Ovary (tissue), 9 donors: ENCODE results near the gene MYRIP. TPM values are rescaled to one million over a fixed set of nuclear protein-coding genes. Genes with fewer than 3 reads are reported as not detected.

Source experiments
- DNase-seq, 5 donors: peaks; one replicate each; pipeline ENCODE4 v3.0.0-alpha.2; 2019 to 2020
- H3K27ac ChIP-seq, 2 donors: fragments of 200-600 bp; one replicate each; pipeline versions ENCODE4 v1.5.1 to v1.8.0; 2019 to 2022
- H3K27me3 ChIP-seq: fragments of 200-600 bp; one replicate; pipeline ENCODE4 v1.8.0; 2022
- H3K36me3 ChIP-seq: fragments of 200-600 bp; sonication (generic); one replicate; pipeline ENCODE4 v1.5.1; 2019
- H3K4me1 ChIP-seq: one replicate; pipeline ENCODE4 v1.8.1; 2013; ENCODE audit warnings: mild to moderate bottlenecking, moderate library complexity; ENCODE audit not compliant: insufficient read depth
- H3K4me3 ChIP-seq: fragments of 200-600 bp; sonication (generic); one replicate; pipeline ENCODE4 v1.5.1; 2017
- H3K9me3 ChIP-seq, 2 donors: fragments of 200-600 bp in 1 of 2; sonication (generic) in 1 of 2; one replicate each; pipeline versions ENCODE4 v1.5.1 to v1.8.1; 2013 to 2019; ENCODE audit warnings: mild to moderate bottlenecking in 1 of 2, moderate library complexity in 1 of 2
- EP300 ChIP-seq: sonication (generic); formaldehyde crosslinking; IDR thresholded peaks from one replicate; pipeline ENCODE4 v1.6.1; 2017; ENCODE audit warnings: antibody characterized with exemption
- POLR2A ChIP-seq: fragments of 450-650 bp; IDR thresholded peaks from one replicate; pipeline ENCODE4 v1.6.1; 2017; ENCODE audit warnings: antibody characterized with exemption, mild to moderate bottlenecking, moderate library complexity
- WGBS, 3 donors: extraction: QIAGEN DNeasy Blood & Tissue Kit in 1 of 3; methylation state at CpG; one replicate each; pipeline versions ENCODE4 v1.1.5 to v1.1.7; 2013 to 2017; 5-methylcytosine and 5-hydroxymethylcytosine counted together
- intact Hi-C, 4 donors: fragments of 100-400 bp; cut with DNase I; formaldehyde crosslinking; loops; one replicate each; pipeline versions ENCODE4 v1.11.0 to v1.15.1; 2022 to 2023
- polyA plus RNA-seq, 2 donors: library from polyadenylated mRNA; stranded (reverse); fragments of 200-250 nt in 1 of 2; fragments of 350-450 nt in 1 of 2; fragmentation: Illumina TruSeq in 1 of 2; extraction: RNeasy Lipid Tissue Mini Kit (QIAGEN cat#74804) in 1 of 2; gene quantifications; one replicate each; pipeline ENCODE4 v1.2.3, GENCODE V29; 2013 to 2014
- total RNA-seq, 7 donors: library from RNA; depleted of rRNA in 2 of 7; stranded (reverse); fragments of >200 nt in 2 of 7; fragmentation: NEBNext Ultra II Directional in 3 of 7; extraction: Animal tissue kit (Norgen Biotek cat#: 25700) in 3 of 7; gene quantifications; one replicate each; pipeline versions ENCODE4 v1.1.0 to v1.2.4, GENCODE V29; 2016 to 2023
- TF ChIP-seq, protein P1 (sequence below), 3 donors: fragments of 450-650 bp in 2 of 3; fragments of 200-600 bp in 1 of 3; IDR thresholded peaks; one replicate each; pipeline versions ENCODE4 v1.5.1 to v1.8.0; 2016 to 2022; ENCODE audit warnings: antibody characterized with exemption in 3 of 3, mild to moderate bottlenecking in 1 of 3
- donor health status: DM: no; HTN: no; CAD: no; lungs with moderate emphysema.
- donor health status: DM: no; HTN: no; CAD: no.
- donor health status: Bipolar disorder and iron deficiency.
- donor health status: DM: yes; HTN: yes; CAD: no.
- donor health status: DM: no; HTN: no; CAD: no.
- donor health status: DM: yes; HTN: yes; CAD: no.

The MYRIP gene
- total and polyA plus RNA-seq, 9 donors, result 2.8 to 8.4 (median 4.5) TPM

DNA sequence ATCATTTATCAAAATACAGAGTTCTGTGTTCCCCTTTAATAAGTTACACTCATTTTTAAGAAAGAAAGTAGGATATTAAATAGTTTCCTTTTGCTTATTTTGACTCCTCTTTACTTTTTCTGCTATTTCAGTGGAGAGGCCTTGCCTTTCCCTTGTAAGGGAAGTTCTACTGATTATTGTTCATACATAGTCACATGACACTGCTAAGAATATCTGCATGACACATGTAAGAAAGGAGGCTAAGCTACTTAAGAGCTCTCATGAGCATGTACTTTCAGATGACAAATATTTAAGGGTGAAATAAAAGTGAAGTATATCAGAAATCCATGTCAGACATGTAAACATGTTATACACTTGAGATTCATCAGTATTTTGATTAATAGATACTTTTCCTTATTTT lies 39.0 kb downstream of the MYRIP start:
- DNase-seq, result no peak
- Histone ChIP-seq H3K9me3 (no peaks in the 10 kb centered on the region), H3K27ac (no peak overlapping the region), H3K4me1 (peaks cover 1% of the 10 kb centered on the region), H3K36me3 (no peaks in the 10 kb centered on the region), H3K4me3 (no peak overlapping the region), H3K27me3 (no peaks in the 10 kb centered on the region)
- intact Hi-C loops, result no loop called here
- TF ChIP-seq, protein P1, sequence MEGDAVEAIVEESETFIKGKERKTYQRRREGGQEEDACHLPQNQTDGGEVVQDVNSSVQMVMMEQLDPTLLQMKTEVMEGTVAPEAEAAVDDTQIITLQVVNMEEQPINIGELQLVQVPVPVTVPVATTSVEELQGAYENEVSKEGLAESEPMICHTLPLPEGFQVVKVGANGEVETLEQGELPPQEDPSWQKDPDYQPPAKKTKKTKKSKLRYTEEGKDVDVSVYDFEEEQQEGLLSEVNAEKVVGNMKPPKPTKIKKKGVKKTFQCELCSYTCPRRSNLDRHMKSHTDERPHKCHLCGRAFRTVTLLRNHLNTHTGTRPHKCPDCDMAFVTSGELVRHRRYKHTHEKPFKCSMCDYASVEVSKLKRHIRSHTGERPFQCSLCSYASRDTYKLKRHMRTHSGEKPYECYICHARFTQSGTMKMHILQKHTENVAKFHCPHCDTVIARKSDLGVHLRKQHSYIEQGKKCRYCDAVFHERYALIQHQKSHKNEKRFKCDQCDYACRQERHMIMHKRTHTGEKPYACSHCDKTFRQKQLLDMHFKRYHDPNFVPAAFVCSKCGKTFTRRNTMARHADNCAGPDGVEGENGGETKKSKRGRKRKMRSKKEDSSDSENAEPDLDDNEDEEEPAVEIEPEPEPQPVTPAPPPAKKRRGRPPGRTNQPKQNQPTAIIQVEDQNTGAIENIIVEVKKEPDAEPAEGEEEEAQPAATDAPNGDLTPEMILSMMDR (IDR thresholded peaks at IDR 0.05), result no peak
- TF ChIP-seq EP300, result no peak
- no peak for TF ChIP-seq POLR2A

DNA sequence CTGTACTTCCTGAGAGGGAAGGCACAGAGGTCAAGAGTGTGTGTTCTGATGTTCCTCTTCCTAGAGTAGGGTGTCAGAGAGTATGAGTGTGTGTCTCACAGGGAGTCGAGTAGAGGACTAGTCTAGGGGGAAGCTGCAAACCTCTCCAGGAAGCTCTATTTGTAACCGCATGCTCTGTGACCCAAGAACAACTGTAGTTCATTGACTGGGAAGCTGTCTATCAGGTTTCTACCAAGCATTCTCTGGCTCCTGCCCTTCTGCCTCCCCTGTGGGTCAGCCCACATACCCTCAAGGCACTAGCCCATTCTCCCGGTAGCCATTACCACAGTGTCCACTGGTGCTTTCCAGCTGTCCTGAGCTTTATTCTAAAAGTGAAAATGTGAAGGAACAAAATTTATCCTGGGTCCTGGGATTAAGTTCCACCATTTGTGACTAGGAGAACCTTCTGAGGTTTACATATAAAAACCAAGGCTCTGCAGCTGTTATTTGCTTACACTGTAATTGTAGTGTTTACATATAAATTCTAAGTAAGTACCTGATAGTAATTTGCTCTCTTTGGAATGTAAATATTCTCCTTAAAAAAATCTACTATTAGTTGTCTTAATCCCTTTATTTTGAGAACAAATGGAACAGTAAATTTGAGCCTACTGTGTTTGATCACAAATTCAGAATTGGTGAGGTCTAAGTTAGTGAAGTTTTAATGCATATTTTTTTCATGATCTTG lies 40.7 kb downstream of the MYRIP start:
- DNase-seq, result no peak
- Histone ChIP-seq H3K4me3 (no peak overlapping the region), H3K4me1 (peaks cover 1% of the 10 kb centered on the region), H3K36me3 (no peaks in the 10 kb centered on the region), H3K27ac (no peak overlapping the region), H3K27me3 (no peaks in the 10 kb centered on the region), H3K9me3 (no peaks in the 10 kb centered on the region)
- WGBS, 3 donors, result 65 to 67% (median 67%) methylated on average over 3 of the region's 3 CpGs
- intact Hi-C loops, result no loop called here
- TF ChIP-seq, protein P1 (IDR thresholded peaks at IDR 0.05), result no peak
- TF ChIP-seq POLR2A, result no peak
- no peak for TF ChIP-seq EP300

DNA sequence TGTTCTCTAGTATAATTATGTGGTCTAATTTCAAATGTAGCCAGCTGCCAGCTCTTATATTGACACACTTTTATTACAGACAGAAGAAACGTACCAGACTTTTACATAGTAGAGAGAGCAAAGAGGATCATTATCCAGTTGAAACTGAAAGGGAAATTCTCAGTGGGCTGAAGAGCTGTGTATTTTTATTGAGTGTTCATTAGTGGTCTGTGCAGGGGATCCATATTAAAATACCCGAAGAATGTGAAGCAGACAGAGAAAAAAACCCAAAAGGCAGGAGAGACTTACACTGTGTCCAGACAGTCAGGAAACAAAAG lies 41.3 kb downstream of the MYRIP start:
- no peak for TF ChIP-seq POLR2A
- no peak for TF ChIP-seq EP300
- TF ChIP-seq, protein P1 (IDR thresholded peaks at IDR 0.05), result no peak
- intact Hi-C loops, result no loop called here
- H3K27ac ChIP-seq, result no peak overlapping the region

DNA sequence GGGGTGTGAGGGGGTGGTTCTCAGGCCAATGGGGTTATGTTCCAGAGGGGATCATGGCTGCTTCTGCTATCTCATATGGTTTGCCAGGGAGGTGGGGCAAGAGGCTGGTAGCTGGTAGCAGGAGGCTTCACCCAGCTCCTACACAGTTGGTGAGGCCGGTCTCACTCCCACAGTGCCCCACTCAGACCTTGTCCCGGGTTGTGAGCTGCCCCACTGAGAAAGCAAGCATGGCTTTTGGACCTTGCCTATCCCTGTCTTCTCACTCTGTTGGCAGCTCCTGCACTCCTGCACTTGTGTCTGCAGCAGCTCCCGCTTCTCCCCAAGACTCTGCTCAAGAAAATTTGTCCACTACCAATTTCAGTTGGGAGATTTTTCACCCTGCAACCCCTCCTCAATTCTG lies 46.1 kb downstream of the MYRIP start:
- Histone ChIP-seq H3K27me3 (no peaks in the 10 kb centered on the region), H3K4me3 (no peak overlapping the region), H3K27ac (no peak overlapping the region), H3K4me1 (no peaks in the 10 kb centered on the region), H3K36me3 (no peaks in the 10 kb centered on the region), H3K9me3 (no peaks in the 10 kb centered on the region)
- intact Hi-C loops, result no loop called here
- WGBS, 3 donors, result 89 to 93% (median 92%) methylated on average over 3 of the region's 3 CpGs
- TF ChIP-seq POLR2A, result no peak
- TF ChIP-seq EP300, result no peak
- TF ChIP-seq, protein P1 (IDR thresholded peaks at IDR 0.05), result no peak
- DNase-seq, result no peak

More for the DNA sequence above, 41.3 kb downstream of the MYRIP start:
- Histone ChIP-seq H3K4me1 (peaks cover 1% of the 10 kb centered on the region), H3K9me3 (no peaks in the 10 kb centered on the region), H3K27me3 (no peaks in the 10 kb centered on the region), H3K36me3 (no peaks in the 10 kb centered on the region), H3K4me3 (no peak overlapping the region)
- no peak for DNase-seq
- WGBS, 3 donors, result 9 to 25% (median 10%) methylated on average over 2 of the region's 2 CpGs
